H9 (cell line): ENCODE results near the gene PACS1. TPM values are rescaled to one million over a fixed set of nuclear protein-coding genes. Genes with fewer than 3 reads are reported as not detected.

Experiments
- DNase-seq: peaks from one replicate; pipeline ENCODE4 v3.0.0-alpha.2; 2017
- H2AFZ ChIP-seq: one replicate; pipeline ENCODE4 v1.6.1; 2013; ENCODE audit warnings: mild to moderate bottlenecking, low read length, control low read depth, moderate library complexity
- H2AK5ac ChIP-seq: 2 replicates; pipeline ENCODE4 v1.6.1; 2013; ENCODE audit warnings: low read length, control low read depth, mixed read lengths; ENCODE audit not compliant: insufficient read length
- H2BK120ac ChIP-seq: one replicate; pipeline ENCODE4 v1.6.1; 2013; ENCODE audit warnings: low read depth, mild to moderate bottlenecking, low read length, control low read depth, inconsistent platforms; ENCODE audit not compliant: poor library complexity, severe bottlenecking
- H2BK12ac ChIP-seq: 2 replicates; pipeline ENCODE4 v1.6.1; 2013; ENCODE audit warnings: low read length, control low read depth, mixed read lengths, low read depth; ENCODE audit not compliant: insufficient read length
- H2BK15ac ChIP-seq: 2 replicates; pipeline ENCODE4 v1.6.1; 2013; ENCODE audit warnings: low read depth, low read length, control low read depth
- H2BK20ac ChIP-seq: one replicate; pipeline ENCODE4 v1.6.1; 2013; ENCODE audit warnings: low read depth, mild to moderate bottlenecking, low read length, control low read depth, inconsistent platforms; ENCODE audit not compliant: poor library complexity, severe bottlenecking
- H2BK5ac ChIP-seq: 2 replicates; pipeline ENCODE4 v1.6.1; 2013; ENCODE audit warnings: low read length, control low read depth, mixed read lengths; ENCODE audit not compliant: insufficient read length
- H3K14ac ChIP-seq: 2 replicates; pipeline ENCODE4 v1.6.1; 2013; ENCODE audit warnings: low read length, control low read depth; ENCODE audit not compliant: insufficient read depth
- H3K18ac ChIP-seq: 2 replicates; pipeline ENCODE4 v1.6.1; 2013; ENCODE audit warnings: low read depth, mild to moderate bottlenecking, mixed read lengths, low read length, control low read depth; ENCODE audit not compliant: insufficient read length
- H3K23ac ChIP-seq: 2 replicates; pipeline ENCODE4 v1.6.1; 2013; ENCODE audit warnings: low read length, control low read depth, mixed read lengths, low read depth; ENCODE audit not compliant: insufficient read length
- H3K23me2 ChIP-seq: 2 replicates; pipeline ENCODE4 v1.6.1; 2013; ENCODE audit warnings: low read depth, mild to moderate bottlenecking, mixed read lengths, low read length, control low read depth; ENCODE audit not compliant: insufficient read length, poor library complexity, severe bottlenecking
- H3K27ac ChIP-seq: 2 replicates; pipeline ENCODE4 v1.5.1; 2013; ENCODE audit warnings: low read length, control low read depth, mixed read lengths, low read depth; ENCODE audit not compliant: insufficient read length
- H3K27me3 ChIP-seq: 2 replicates; pipeline ENCODE4 v1.6.1; 2013; ENCODE audit warnings: low read length, control low read depth, inconsistent platforms; ENCODE audit not compliant: insufficient read depth
- H3K4ac ChIP-seq: 2 replicates; pipeline ENCODE4 v1.6.1; 2013; ENCODE audit warnings: low read depth, mild to moderate bottlenecking, control low read depth, inconsistent platforms, low read length, moderate library complexity
- H3K4me1 ChIP-seq: 2 replicates; pipeline ENCODE4 v1.6.1; 2013; ENCODE audit warnings: low read length, control low read depth, inconsistent platforms; ENCODE audit not compliant: insufficient read depth
- H3K4me2 ChIP-seq: 2 replicates; pipeline ENCODE4 v1.6.1; 2013; ENCODE audit warnings: low read length, control low read depth, mixed read lengths; ENCODE audit not compliant: insufficient read length, insufficient read depth
- H3K56ac ChIP-seq: 2 replicates; pipeline ENCODE4 v1.6.1; 2013; ENCODE audit warnings: low read depth, mild to moderate bottlenecking, mixed read lengths, low read length, control low read depth; ENCODE audit not compliant: insufficient read length
- H3K79me1 ChIP-seq: 2 replicates; pipeline ENCODE4 v1.6.1; 2013; ENCODE audit warnings: low read depth, mild to moderate bottlenecking, moderate library complexity, low read length, control low read depth, inconsistent platforms; ENCODE audit not compliant: insufficient read depth, poor library complexity, severe bottlenecking
- H3K79me2 ChIP-seq: 2 replicates; pipeline ENCODE4 v1.6.1; 2013; ENCODE audit warnings: low read length, control low read depth, inconsistent platforms; ENCODE audit not compliant: insufficient read depth
- H3K9ac ChIP-seq: 2 replicates; pipeline ENCODE4 v1.6.1; 2013; ENCODE audit warnings: low read length, control low read depth, mixed read lengths; ENCODE audit not compliant: insufficient read length; ENCODE audit errors: extremely low read depth
- H3K9me3 ChIP-seq: one replicate; pipeline ENCODE4 v1.6.1; 2013; ENCODE audit warnings: low read depth, low read length, inconsistent platforms; ENCODE audit not compliant: control insufficient read depth
- H3T11ph ChIP-seq: one replicate; pipeline ENCODE4 v1.6.1; 2013; ENCODE audit warnings: mild to moderate bottlenecking, low read length, control low read depth, inconsistent platforms
- H4K20me1 ChIP-seq: one replicate; pipeline ENCODE4 v1.6.1; 2013; ENCODE audit not compliant: control insufficient read depth, insufficient read length, insufficient read depth
- H4K5ac ChIP-seq: 2 replicates; pipeline ENCODE4 v1.6.1; 2013; ENCODE audit warnings: low read depth, mild to moderate bottlenecking, mixed read lengths, low read length, control low read depth; ENCODE audit not compliant: insufficient read length
- H4K8ac ChIP-seq: replicated peaks from 2 replicates; pipeline ENCODE4 v1.6.1; 2013; ENCODE audit warnings: low read length, control low read depth, mixed read lengths, low read depth; ENCODE audit not compliant: insufficient read length
- H4K91ac ChIP-seq: 2 replicates; pipeline ENCODE4 v1.6.1; 2013; ENCODE audit warnings: low read depth, mild to moderate bottlenecking, moderate library complexity, mixed read lengths, low read length, control low read depth; ENCODE audit not compliant: insufficient read length
- H3K27ac Mint-ChIP-seq, 3 experiments: 2 replicates in 2 of 3; 3 replicates in 1 of 3; pipeline ENCODE4 v1.8.0; 2020 to 2021; ENCODE audit warnings: mixed read lengths in 3 of 3, mild to moderate bottlenecking in 1 of 3, moderate library complexity in 1 of 3
- H3K27me3 Mint-ChIP-seq: 2 replicates; pipeline ENCODE4 v1.8.0; 2021; ENCODE audit warnings: low read depth, mild to moderate bottlenecking, moderate library complexity, mixed read lengths
- H3K36me3 Mint-ChIP-seq, 3 experiments: 2 replicates in 2 of 3; 3 replicates in 1 of 3; pipeline ENCODE4 v1.8.0; 2020 to 2021; ENCODE audit warnings: low read depth in 3 of 3, mixed read lengths in 3 of 3; ENCODE audit not compliant: insufficient read depth in 1 of 3
- H3K4me1 Mint-ChIP-seq, 2 experiments: 2 replicates each; pipeline ENCODE4 v1.8.0; 2020; ENCODE audit warnings: mixed read lengths in 2 of 2
- H3K4me3 Mint-ChIP-seq, 2 experiments: 2 replicates in 1 of 2; 3 replicates in 1 of 2; pipeline ENCODE4 v1.8.0; 2020 to 2021; ENCODE audit warnings: mild to moderate bottlenecking in 2 of 2, mixed read lengths in 2 of 2, moderate library complexity in 1 of 2
- H3K9me3 Mint-ChIP-seq, 2 experiments: 2 replicates in 1 of 2; 3 replicates in 1 of 2; pipeline ENCODE4 v1.8.0; 2020; ENCODE audit warnings: mild to moderate bottlenecking in 2 of 2, mixed read lengths in 2 of 2, moderate library complexity in 1 of 2
- CTCF ChIP-seq: fragments of 200-600 bp; sonication (generic); conservative IDR thresholded peaks from 3 replicates; pipeline ENCODE4 v1.8.0; 2021; ENCODE audit warnings: antibody characterized with exemption, mild to moderate bottlenecking
- WGBS: extraction: QIAGEN DNeasy Blood & Tissue Kit; methylation state at CpG from one replicate; pipeline ENCODE4 v1.1.7; 2013; ENCODE audit warnings: missing lambda C conversion rate, low lambda C conversion rate, mixed read lengths; ENCODE audit not compliant: insufficient read length; ENCODE audit errors: extremely low coverage; 5-methylcytosine and 5-hydroxymethylcytosine counted together
- total RNA-seq: library from RNA; stranded (reverse); gene quantifications from 2 replicates; pipeline ENCODE4 v1.2.1, GENCODE V29; 2021

PACS1 gene
- total RNA-seq, 1 experiment from 2014 or later: 35.5 TPM

- H3K4ac ChIP-seq: no peak overlapping the region
- no peak overlapping the region for H3K14ac ChIP-seq
- H3K23ac ChIP-seq: no peak overlapping the region
- H3K4me1 Mint-ChIP-seq: peaks cover 37 to 46% of the 10 kb centered on the region in 2 experiments
- no peak overlapping the region for H2AFZ ChIP-seq
- no peaks in the 10 kb centered on the region for H3K27me3 ChIP-seq
- H4K91ac ChIP-seq: no peak overlapping the region
- H3K18ac ChIP-seq: no peak overlapping the region
- no peak overlapping the region for H2BK15ac ChIP-seq
- no peak overlapping the region for H3K9ac ChIP-seq
- no peaks in the 10 kb centered on the region for H3K23me2 ChIP-seq
- H2BK12ac ChIP-seq: no peak overlapping the region
- no peak for TF ChIP-seq CTCF
- H3K27me3 Mint-ChIP-seq: peaks cover 2% of the 10 kb centered on the region; the same call in 1 of the 2 replicates
- no peak overlapping the region for H3T11ph ChIP-seq
- WGBS: no CpG with 5 or more reads among the region's 7 CpGs
- H3K27ac Mint-ChIP-seq: no peak overlapping the region
- no peak overlapping the region for H3K56ac ChIP-seq
- no peaks in the 10 kb centered on the region for H3K9me3 Mint-ChIP-seq
- DNase-seq: no peak
- H4K5ac ChIP-seq: no peak overlapping the region
- H4K20me1 ChIP-seq: no peaks in the 10 kb centered on the region
- no peak overlapping the region for H2BK120ac ChIP-seq
- H4K8ac ChIP-seq: no peak overlapping the region
- H2BK20ac ChIP-seq: no peak overlapping the region
- H3K27ac ChIP-seq: no peak overlapping the region
- no peak overlapping the region for H2BK5ac ChIP-seq
- H3K4me2 ChIP-seq: no peak overlapping the region
- H3K9me3 ChIP-seq: no peaks in the 10 kb centered on the region
- H3K4me1 ChIP-seq: peaks cover 14% of the 10 kb centered on the region
- no peak overlapping the region for H3K4me3 Mint-ChIP-seq
- H3K79me2 ChIP-seq: no peaks in the 10 kb centered on the region
- H3K79me1 ChIP-seq: no peaks in the 10 kb centered on the region
- H2AK5ac ChIP-seq: no peak overlapping the region
- no peaks in the 10 kb centered on the region for H3K36me3 Mint-ChIP-seq
These were observed 46.7 kb downstream of the PACS1 start for GRCh38 chr11:66116576-66117361.
